Measurements from ENCODE around the gene ADRA1B. TPM values are rescaled to one million over a fixed set of nuclear protein-coding genes. Genes with fewer than 3 reads are reported as not detected.
A peak's percentile ranks its signal among the peaks of the same experiment; 100 is the strongest.

The ADRA1B gene
- total RNA-seq, 2 donors from 2014 or later, result 0.32 to 0.69 TPM

GRCh38 chr5:159913501-159913900, 2.8 kb upstream of the ADRA1B start:
- TF ChIP-seq, protein P1, sequence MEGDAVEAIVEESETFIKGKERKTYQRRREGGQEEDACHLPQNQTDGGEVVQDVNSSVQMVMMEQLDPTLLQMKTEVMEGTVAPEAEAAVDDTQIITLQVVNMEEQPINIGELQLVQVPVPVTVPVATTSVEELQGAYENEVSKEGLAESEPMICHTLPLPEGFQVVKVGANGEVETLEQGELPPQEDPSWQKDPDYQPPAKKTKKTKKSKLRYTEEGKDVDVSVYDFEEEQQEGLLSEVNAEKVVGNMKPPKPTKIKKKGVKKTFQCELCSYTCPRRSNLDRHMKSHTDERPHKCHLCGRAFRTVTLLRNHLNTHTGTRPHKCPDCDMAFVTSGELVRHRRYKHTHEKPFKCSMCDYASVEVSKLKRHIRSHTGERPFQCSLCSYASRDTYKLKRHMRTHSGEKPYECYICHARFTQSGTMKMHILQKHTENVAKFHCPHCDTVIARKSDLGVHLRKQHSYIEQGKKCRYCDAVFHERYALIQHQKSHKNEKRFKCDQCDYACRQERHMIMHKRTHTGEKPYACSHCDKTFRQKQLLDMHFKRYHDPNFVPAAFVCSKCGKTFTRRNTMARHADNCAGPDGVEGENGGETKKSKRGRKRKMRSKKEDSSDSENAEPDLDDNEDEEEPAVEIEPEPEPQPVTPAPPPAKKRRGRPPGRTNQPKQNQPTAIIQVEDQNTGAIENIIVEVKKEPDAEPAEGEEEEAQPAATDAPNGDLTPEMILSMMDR (IDR thresholded peaks at IDR 0.05), result no peak
- H3K4me1 ChIP-seq, result no peaks in the 10 kb centered on the region
- H3K9ac ChIP-seq (ENCODE audit: low read depth in 2 of 2, low read length in 2 of 2), result no peak overlapping the region
- H3K27ac ChIP-seq, result no peak overlapping the region
- H3K36me3 ChIP-seq, result no peaks in the 10 kb centered on the region
- no peak for DNase-seq
- H3K9me3 ChIP-seq, result no peaks in the 10 kb centered on the region
- no peak overlapping the region for H3K4me3 ChIP-seq
- intact Hi-C loops (cut with DNase I), result no loop called here
- peaks cover 7% of the 10 kb centered on the region for H3K27me3 ChIP-seq

- H3K4me3 ChIP-seq, result peak overlapping the region; percentile 31
- H3K9ac ChIP-seq (ENCODE audit: low read depth in 2 of 2, low read length in 2 of 2), result no peak overlapping the region
- H3K9me3 ChIP-seq, result no peaks in the 10 kb centered on the region
- peaks cover 7% of the 10 kb centered on the region for H3K27me3 ChIP-seq
- no peaks in the 10 kb centered on the region for H3K36me3 ChIP-seq
- no peak for DNase-seq
- H3K4me1 ChIP-seq, result no peaks in the 10 kb centered on the region
- intact Hi-C loops (cut with DNase I), result loop anchor here (5.0 kb wide), 1 partner anchor 65 kb away; no protein-coding TSS in a partner anchor
- TF ChIP-seq, protein P1 (IDR thresholded peaks at IDR 0.05), result no peak
- no peak overlapping the region for H3K27ac ChIP-seq
Observed at GRCh38 chr5:159916841-159917761, 819 bp downstream of the ADRA1B start.

DNA sequence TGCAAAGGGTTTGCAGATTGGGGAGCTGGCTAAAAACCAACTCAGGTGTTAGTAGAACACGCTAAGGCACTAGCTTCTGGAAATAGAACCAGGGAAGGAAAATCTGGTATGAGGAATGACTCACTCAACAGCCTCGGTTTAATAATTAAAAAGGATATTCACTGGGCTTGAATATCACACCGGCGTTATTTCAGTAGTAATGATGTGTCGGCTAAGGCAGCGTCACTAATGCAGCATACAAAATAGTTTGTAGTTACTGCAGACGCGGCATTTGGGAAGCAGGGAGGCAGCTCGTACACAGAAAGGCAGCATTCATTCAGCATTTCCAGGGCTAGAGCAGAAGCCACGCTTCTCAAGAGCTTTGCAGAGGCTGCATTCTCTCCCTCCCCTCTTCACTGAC, 1.7 kb downstream of the ADRA1B start:
- intact Hi-C loops (cut with DNase I), result loop anchor here (5.0 kb wide), 1 partner anchor 64 kb away; no protein-coding TSS in a partner anchor
- Histone ChIP-seq H3K9ac (ENCODE audit: low read depth in 2 of 2, low read length in 2 of 2) (no peak overlapping the region), H3K9me3 (no peaks in the 10 kb centered on the region), H3K27me3 (peaks cover 7% of the 10 kb centered on the region), H3K4me3 (no peak overlapping the region), H3K27ac (no peak overlapping the region), H3K36me3 (no peaks in the 10 kb centered on the region), H3K4me1 (no peaks in the 10 kb centered on the region)
- TF ChIP-seq, protein P1 (IDR thresholded peaks at IDR 0.05), result no peak
- DNase-seq, result no peak

- DNase-seq, result no peak
- Histone ChIP-seq H3K9me3 (no peaks in the 10 kb centered on the region), H3K4me1 (no peaks in the 10 kb centered on the region), H3K36me3 (no peaks in the 10 kb centered on the region), H3K27ac (no peak overlapping the region), H3K4me3 (no peak overlapping the region), H3K9ac (ENCODE audit: low read depth in 2 of 2, low read length in 2 of 2) (no peak overlapping the region), H3K27me3 (peaks cover 6% of the 10 kb centered on the region)
- TF ChIP-seq, protein P1 (IDR thresholded peaks at IDR 0.05), result no peak
- intact Hi-C loops (cut with DNase I), result loop anchor here (10.0 kb wide), 1 partner anchor 407 kb away; no protein-coding TSS in a partner anchor
Observed at GRCh38 chr5:159921721-159922120, 5.4 kb downstream of the ADRA1B start.

- intact Hi-C loops (cut with DNase I), result loop anchor here (10.0 kb wide), 1 partner anchor 408 kb away; no protein-coding TSS in a partner anchor
- no peak overlapping the region for H3K4me3 ChIP-seq
- no peak for DNase-seq
- TF ChIP-seq, protein P1 (IDR thresholded peaks at IDR 0.05), result no peak
- no peaks in the 10 kb centered on the region for H3K36me3 ChIP-seq
- no peak overlapping the region for H3K9ac ChIP-seq (ENCODE audit: low read depth in 2 of 2, low read length in 2 of 2)
- H3K27me3 ChIP-seq, result no peaks in the 10 kb centered on the region
- H3K9me3 ChIP-seq, result no peaks in the 10 kb centered on the region
- H3K27ac ChIP-seq, result no peak overlapping the region
- H3K4me1 ChIP-seq, result no peaks in the 10 kb centered on the region
Observed at GRCh38 chr5:159923008-159923407, 6.7 kb downstream of the ADRA1B start.
